Neural progenitor cell (in vitro differentiated cells): Measurements from ENCODE around the gene TOMM70.

Source experiments
- EZH2 ChIP-seq: fragments of 200-600 bp; sonication (generic); IDR thresholded peaks from 2 replicates; pipeline ENCODE4 v1.6.1; 2017; ENCODE audit warnings: antibody characterized with exemption, mild to moderate bottlenecking, moderate library complexity
- TF ChIP-seq, protein P1 (sequence below): fragments of 200-600 bp; sonication (generic); IDR thresholded peaks from 2 replicates; pipeline ENCODE4 v1.5.1; 2017; ENCODE audit warnings: antibody characterized with exemption, mild to moderate bottlenecking

DNA sequence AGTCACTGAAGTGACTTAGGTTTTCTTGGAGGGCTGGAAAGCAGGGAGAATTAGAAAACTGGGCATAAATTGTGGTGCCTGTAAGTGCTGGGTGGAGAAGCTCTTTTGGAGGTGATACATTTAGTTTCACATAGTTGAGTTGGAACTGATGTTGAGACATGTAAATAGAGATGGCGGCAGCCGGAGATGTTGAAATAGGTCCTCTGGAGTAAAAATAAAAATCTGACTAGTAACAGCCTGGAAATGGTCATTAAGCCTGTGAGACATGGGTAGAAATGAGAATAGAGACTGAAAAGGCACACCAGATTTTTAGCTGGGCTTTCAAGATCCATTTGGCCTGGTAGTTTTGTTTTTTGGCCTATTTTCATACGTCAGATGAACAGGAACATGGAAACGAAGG lies 69.2 kb downstream of the TOMM70 start:
- no peak for TF ChIP-seq EZH2
- TF ChIP-seq, protein P1, sequence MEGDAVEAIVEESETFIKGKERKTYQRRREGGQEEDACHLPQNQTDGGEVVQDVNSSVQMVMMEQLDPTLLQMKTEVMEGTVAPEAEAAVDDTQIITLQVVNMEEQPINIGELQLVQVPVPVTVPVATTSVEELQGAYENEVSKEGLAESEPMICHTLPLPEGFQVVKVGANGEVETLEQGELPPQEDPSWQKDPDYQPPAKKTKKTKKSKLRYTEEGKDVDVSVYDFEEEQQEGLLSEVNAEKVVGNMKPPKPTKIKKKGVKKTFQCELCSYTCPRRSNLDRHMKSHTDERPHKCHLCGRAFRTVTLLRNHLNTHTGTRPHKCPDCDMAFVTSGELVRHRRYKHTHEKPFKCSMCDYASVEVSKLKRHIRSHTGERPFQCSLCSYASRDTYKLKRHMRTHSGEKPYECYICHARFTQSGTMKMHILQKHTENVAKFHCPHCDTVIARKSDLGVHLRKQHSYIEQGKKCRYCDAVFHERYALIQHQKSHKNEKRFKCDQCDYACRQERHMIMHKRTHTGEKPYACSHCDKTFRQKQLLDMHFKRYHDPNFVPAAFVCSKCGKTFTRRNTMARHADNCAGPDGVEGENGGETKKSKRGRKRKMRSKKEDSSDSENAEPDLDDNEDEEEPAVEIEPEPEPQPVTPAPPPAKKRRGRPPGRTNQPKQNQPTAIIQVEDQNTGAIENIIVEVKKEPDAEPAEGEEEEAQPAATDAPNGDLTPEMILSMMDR, result no peak
